ENCODE measurements around the gene PGBD2. TPM values are rescaled to one million over a fixed set of nuclear protein-coding genes. Genes with fewer than 3 reads are reported as not detected.

PGBD2 gene
- total and polyA plus RNA-seq, 9 of the 15 experiments (the other 6 are each of a cell fraction or from before 2014, with no cell fraction given): 11.9 to 21.8 (median 14.7) TPM

DNA sequence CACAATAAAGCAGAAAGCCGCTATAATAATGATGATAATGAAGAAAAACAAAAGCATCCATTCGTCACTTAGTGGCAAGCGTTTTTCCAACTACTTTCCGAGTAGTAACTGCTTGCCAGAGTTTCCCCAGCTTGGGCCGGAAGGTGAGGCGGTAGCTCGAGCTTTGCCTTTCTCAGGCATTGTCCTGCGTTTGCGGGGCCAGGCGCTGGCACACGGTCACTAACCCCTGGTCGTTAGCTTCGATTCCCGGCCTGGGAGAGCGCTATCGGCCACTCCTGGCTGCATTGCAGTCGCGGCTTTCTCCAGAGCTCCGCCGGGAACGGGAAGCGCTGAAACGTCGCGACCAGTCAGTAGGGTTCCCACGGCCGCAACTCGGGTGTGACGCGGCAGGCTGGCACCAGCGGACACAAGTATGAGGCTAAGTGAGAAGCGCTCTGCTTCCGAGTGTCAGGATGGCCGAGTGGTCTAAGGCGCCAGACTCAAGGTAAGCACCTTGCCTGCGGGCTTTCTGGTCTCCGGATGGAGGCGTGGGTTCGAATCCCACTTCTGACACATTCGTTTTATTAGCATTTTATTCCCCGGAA, 32.5 kb upstream of the PGBD2 start (continued):
- TF ChIP-seq, protein P1, sequence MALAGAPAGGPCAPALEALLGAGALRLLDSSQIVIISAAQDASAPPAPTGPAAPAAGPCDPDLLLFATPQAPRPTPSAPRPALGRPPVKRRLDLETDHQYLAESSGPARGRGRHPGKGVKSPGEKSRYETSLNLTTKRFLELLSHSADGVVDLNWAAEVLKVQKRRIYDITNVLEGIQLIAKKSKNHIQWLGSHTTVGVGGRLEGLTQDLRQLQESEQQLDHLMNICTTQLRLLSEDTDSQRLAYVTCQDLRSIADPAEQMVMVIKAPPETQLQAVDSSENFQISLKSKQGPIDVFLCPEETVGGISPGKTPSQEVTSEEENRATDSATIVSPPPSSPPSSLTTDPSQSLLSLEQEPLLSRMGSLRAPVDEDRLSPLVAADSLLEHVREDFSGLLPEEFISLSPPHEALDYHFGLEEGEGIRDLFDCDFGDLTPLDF (CRISPR knock-in tag; IDR thresholded peaks at IDR 0.05): peak; percentile 56; the same call in 1 of the 2 replicates
- TF ChIP-seq TOE1 (IDR thresholded peaks at IDR 0.05; ENCODE audit: borderline replicate concordance) (no peak), TOE1 (CRISPR knock-in tag; IDR thresholded peaks at IDR 0.05; ENCODE audit: borderline replicate concordance, low read depth) (0 out of 2 replicates have a peak, but pooled peaks have one; percentile 75), POLR3A (IDR thresholded peaks at IDR 0.05; ENCODE audit: borderline replicate concordance, extremely low read depth, insufficient read depth, insufficient read length) (peak; percentile 83), SMAD1 (IDR thresholded peaks at IDR 0.05; ENCODE audit: low read depth, low read length, partially characterized antibody) (no peak), ETV6 (IDR thresholded peaks at IDR 0.05; ENCODE audit: borderline replicate concordance in 1 of 2, low read depth in 2 of 2, low read length in 1 of 2) (no peak), ETV6 (CRISPR knock-in tag; IDR thresholded peaks at IDR 0.05; ENCODE audit: borderline replicate concordance) (no peak), SNRNP70 (optimal IDR thresholded peaks at IDR 0.05; ENCODE audit: low read depth, low read length) (peak; percentile 10), MTF1 (CRISPR knock-in tag; IDR thresholded peaks at IDR 0.05; ENCODE audit: borderline replicate concordance) (no peak), SETDB1 (IDR thresholded peaks at IDR 0.05; ENCODE audit: low read length) (no peak), BACH1 (tag; IDR thresholded peaks at IDR 0.05) (peak; percentile 23; the same call in 1 of the 2 replicates), ZNF184 (CRISPR knock-in tag; IDR thresholded peaks at IDR 0.05) (peak; percentile 94), LEF1 (IDR thresholded peaks at IDR 0.05) (peak; percentile 46), HEY1 (CRISPR knock-in tag; IDR thresholded peaks at IDR 0.05; ENCODE audit: borderline replicate concordance) (0 out of 2 replicates have a peak, but pooled peaks have one; percentile 5), SP1 (CRISPR knock-in tag; IDR thresholded peaks at IDR 0.05) (peak; percentile 74), RAD51 (IDR thresholded peaks at IDR 0.05; ENCODE audit: borderline replicate concordance, low read depth) (no peak), ZNF584 (CRISPR knock-in tag; IDR thresholded peaks at IDR 0.05; ENCODE audit: low read depth) (no peak)
- TF ChIP-seq, protein P2, sequence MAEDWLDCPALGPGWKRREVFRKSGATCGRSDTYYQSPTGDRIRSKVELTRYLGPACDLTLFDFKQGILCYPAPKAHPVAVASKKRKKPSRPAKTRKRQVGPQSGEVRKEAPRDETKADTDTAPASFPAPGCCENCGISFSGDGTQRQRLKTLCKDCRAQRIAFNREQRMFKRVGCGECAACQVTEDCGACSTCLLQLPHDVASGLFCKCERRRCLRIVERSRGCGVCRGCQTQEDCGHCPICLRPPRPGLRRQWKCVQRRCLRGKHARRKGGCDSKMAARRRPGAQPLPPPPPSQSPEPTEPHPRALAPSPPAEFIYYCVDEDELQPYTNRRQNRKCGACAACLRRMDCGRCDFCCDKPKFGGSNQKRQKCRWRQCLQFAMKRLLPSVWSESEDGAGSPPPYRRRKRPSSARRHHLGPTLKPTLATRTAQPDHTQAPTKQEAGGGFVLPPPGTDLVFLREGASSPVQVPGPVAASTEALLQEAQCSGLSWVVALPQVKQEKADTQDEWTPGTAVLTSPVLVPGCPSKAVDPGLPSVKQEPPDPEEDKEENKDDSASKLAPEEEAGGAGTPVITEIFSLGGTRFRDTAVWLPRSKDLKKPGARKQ (CRISPR knock-in tag; IDR thresholded peaks at IDR 0.05): no peak
- TF ChIP-seq, protein P3, sequence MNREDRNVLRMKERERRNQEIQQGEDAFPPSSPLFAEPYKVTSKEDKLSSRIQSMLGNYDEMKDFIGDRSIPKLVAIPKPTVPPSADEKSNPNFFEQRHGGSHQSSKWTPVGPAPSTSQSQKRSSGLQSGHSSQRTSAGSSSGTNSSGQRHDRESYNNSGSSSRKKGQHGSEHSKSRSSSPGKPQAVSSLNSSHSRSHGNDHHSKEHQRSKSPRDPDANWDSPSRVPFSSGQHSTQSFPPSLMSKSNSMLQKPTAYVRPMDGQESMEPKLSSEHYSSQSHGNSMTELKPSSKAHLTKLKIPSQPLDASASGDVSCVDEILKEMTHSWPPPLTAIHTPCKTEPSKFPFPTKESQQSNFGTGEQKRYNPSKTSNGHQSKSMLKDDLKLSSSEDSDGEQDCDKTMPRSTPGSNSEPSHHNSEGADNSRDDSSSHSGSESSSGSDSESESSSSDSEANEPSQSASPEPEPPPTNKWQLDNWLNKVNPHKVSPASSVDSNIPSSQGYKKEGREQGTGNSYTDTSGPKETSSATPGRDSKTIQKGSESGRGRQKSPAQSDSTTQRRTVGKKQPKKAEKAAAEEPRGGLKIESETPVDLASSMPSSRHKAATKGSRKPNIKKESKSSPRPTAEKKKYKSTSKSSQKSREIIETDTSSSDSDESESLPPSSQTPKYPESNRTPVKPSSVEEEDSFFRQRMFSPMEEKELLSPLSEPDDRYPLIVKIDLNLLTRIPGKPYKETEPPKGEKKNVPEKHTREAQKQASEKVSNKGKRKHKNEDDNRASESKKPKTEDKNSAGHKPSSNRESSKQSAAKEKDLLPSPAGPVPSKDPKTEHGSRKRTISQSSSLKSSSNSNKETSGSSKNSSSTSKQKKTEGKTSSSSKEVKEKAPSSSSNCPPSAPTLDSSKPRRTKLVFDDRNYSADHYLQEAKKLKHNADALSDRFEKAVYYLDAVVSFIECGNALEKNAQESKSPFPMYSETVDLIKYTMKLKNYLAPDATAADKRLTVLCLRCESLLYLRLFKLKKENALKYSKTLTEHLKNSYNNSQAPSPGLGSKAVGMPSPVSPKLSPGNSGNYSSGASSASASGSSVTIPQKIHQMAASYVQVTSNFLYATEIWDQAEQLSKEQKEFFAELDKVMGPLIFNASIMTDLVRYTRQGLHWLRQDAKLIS (CRISPR knock-in tag; IDR thresholded peaks at IDR 0.05): 0 out of 2 replicates have a peak, but pooled peaks have one; percentile 13
- TF ChIP-seq, protein P4, sequence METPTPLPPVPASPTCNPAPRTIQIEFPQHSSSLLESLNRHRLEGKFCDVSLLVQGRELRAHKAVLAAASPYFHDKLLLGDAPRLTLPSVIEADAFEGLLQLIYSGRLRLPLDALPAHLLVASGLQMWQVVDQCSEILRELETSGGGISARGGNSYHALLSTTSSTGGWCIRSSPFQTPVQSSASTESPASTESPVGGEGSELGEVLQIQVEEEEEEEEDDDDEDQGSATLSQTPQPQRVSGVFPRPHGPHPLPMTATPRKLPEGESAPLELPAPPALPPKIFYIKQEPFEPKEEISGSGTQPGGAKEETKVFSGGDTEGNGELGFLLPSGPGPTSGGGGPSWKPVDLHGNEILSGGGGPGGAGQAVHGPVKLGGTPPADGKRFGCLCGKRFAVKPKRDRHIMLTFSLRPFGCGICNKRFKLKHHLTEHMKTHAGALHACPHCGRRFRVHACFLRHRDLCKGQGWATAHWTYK (CRISPR knock-in tag; IDR thresholded peaks at IDR 0.05): peak; percentile 9; the same call in 1 of the 2 replicates
